ENCODE results near the gene QARS1.
A peak's percentile ranks its signal among the peaks of the same experiment; 100 is the strongest.

QARS1 gene
- 59.0 to 171 (median 128) reads per million in 18 experiments for total RNA-seq

GRCh38 chr3:49104427-49105291, at the start of gene QARS1:
Gene QARS1, minus strand, starts transcription at chr3:49104757. Its CDS starts 24 bp downstream, at chr3:49104733.
- peak; percentile 93 to 95 for DNase-seq

- DNase-seq = no peak
Measured at GRCh38 chr3:49153349-49153912, 48.9 kb upstream of the QARS1 start.

- no peak for DNase-seq
Measured at GRCh38 chr3:49151610-49152009, 47.1 kb upstream of the QARS1 start.

GRCh38 chr3:49148159-49148558, 43.6 kb upstream of the QARS1 start:
- no peak for DNase-seq

- DNase-seq = no peak
Measured at GRCh38 chr3:49140080-49140479, 35.5 kb upstream of the QARS1 start.

GRCh38 chr3:49135499-49135898, 30.9 kb upstream of the QARS1 start:
- no peak for DNase-seq

GRCh38 chr3:49134471-49135265, 30.1 kb upstream of the QARS1 start:
- no peak for DNase-seq

GRCh38 chr3:49133226-49133951, 28.8 kb upstream of the QARS1 start:
- DNase-seq = peak; percentile 54 to 57

GRCh38 chr3:49132437-49133225, 28.1 kb upstream of the QARS1 start, which contains the start of gene LAMB2:
Gene LAMB2, minus strand, starts transcription at chr3:49133050. Its CDS starts 183 bp downstream, at chr3:49132867.
- DNase-seq = peak; percentile 13 to 28

DNA sequence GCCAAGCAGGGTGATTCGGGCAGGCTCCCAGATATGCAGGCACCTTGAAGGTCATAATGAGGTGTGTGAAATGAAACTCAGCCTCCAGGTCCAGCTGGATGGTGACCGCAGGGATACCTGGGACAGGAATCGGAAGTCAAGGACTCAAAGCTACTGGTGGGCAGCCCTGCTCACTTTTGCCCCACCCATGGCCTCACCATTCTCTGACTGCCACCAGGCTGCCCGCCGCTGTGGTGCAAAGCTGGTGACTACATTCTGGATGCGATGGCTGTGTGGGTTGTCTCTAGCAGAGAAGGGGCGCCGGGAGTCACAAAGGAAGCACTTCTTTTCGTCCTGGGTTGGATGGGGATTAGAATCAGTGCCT, 27.5 kb upstream of the QARS1 start:
- no peak for DNase-seq

- no peak for DNase-seq
Measured at GRCh38 chr3:49131576-49131975, 27.0 kb upstream of the QARS1 start.

- DNase-seq = no peak
Measured at GRCh38 chr3:49131040-49131439, 26.5 kb upstream of the QARS1 start.

- DNase-seq = no peak
Measured at GRCh38 chr3:49124991-49125670, 20.6 kb upstream of the QARS1 start.

DNA sequence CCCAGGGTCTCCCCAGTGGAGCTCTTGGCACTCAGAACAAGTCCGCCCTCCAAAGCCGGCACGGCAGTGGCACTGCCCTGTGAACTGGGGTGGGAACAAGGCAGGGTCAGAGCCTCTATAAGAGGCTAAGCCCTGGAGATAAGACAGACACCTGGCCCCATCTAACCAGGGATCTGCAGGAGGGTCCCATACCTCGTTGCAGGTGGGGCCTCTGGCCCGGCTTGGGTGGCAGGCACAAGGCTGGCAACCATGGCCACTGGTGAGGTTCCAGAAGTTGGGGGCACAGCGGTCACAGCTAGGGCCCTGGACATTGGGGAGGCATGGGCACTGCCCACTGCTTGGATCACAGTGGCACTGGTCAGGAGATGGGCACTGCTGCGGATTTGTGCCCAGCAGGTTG, 19.6 kb upstream of the QARS1 start:
- no peak for DNase-seq

DNA sequence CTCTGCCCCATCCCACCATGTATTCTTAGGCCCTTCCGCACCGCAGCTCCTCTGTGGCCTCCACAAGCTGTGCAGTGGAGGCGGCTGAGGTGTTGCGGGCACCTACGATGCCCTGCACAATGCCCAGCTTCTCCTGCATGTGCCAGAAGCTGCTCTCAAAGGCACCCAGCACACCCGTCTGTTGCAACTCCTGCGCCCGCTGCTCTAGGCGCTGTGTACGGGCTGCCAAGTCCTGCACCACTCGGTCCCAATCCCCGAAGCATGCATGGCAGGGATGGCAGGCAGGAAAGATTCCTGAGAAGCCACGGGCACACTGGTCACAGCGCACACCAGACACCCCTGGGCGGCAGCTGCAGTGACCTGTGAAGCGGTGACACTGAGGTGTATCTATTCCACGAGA, 19.1 kb upstream of the QARS1 start:
- no peak for DNase-seq

GRCh38 chr3:49122886-49123545, 18.5 kb upstream of the QARS1 start:
- no peak for DNase-seq

GRCh38 chr3:49122451-49122850, 17.9 kb upstream of the QARS1 start:
- DNase-seq = peak; percentile 16 to 69

- no peak for DNase-seq
Measured at GRCh38 chr3:49122022-49122421, 17.5 kb upstream of the QARS1 start.

GRCh38 chr3:49121132-49121736, 16.7 kb upstream of the QARS1 start:
- DNase-seq = no peak

Data from inflammatory macrophage (primary cell).